GM19035 (cell line): Measurements from ENCODE around the gene PILRA.
A peak's percentile ranks its signal among the peaks of the same experiment; 100 is the strongest.
"Not testable (repeated sequence)": the region's sequence is repeated elsewhere in the genome, so short reads cannot be mapped to it uniquely, and the experiment has no call there.

Experiments
- ATAC-seq: cut with Tn5 transposase; IDR thresholded peaks from one replicate; pipeline ENCODE4 v1.9.1; 2021; ENCODE audit not compliant: unreplicated experiment

Gene PILRA

DNA sequence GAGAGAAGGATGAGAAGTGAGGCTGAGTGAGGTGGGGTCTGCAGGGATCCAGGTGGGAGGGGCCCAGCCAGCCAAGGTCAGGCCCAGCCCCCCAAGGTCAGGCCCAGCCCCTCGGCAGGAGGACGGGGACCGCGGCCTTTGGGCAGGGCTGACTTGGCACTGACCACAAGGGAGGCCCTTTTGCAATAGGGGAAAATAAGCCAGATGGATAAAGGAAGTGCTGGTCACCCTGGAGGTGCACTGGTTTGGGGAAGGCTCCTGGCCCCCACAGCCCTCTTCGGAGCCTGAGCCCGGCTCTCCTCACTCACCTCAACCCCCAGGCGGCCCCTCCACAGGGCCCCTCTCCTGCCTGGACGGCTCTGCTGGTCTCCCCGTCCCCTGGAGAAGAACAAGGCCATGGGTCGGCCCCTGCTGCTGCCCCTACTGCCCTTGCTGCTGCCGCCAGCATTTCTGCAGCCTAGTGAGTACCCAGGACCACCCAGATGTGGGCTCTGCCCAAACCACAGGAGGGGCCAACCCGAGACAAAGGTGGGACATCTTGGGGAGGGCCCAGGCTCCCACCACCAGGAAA is at the start of gene PILRA:
Gene PILRA (plus strand): TSS at position 227 of the 571 bp plus-strand sequence. CDS start 170 bp downstream, at position 397.
- ATAC-seq, result no peak

DNA sequence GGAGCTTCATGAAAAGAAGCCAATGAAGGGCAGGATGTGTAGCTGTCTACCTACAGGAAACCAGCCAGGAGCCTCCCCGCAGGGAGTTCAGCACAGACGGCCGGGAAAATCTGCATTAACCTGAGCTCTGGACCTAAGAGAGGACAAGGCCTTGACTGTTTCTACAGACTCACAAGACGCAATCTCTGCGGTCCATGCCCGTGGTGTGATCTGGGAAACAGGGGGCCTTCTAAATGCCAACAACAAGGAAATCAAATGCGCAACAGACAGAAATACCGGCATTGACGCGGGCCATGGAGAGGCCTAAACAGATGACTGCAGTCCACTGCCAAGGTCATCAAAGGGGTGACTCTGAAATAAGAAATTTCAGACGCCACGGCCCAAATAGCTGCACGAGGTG is 49.1 kb upstream of the PILRA start:
- ATAC-seq, result not testable (repeated sequence)

GRCh38 chr7:100325671-100326070 is 47.6 kb upstream of the PILRA start:
- ATAC-seq, result not testable (repeated sequence)

GRCh38 chr7:100326914-100327313 is 46.4 kb upstream of the PILRA start:
- not testable (repeated sequence) for ATAC-seq

DNA sequence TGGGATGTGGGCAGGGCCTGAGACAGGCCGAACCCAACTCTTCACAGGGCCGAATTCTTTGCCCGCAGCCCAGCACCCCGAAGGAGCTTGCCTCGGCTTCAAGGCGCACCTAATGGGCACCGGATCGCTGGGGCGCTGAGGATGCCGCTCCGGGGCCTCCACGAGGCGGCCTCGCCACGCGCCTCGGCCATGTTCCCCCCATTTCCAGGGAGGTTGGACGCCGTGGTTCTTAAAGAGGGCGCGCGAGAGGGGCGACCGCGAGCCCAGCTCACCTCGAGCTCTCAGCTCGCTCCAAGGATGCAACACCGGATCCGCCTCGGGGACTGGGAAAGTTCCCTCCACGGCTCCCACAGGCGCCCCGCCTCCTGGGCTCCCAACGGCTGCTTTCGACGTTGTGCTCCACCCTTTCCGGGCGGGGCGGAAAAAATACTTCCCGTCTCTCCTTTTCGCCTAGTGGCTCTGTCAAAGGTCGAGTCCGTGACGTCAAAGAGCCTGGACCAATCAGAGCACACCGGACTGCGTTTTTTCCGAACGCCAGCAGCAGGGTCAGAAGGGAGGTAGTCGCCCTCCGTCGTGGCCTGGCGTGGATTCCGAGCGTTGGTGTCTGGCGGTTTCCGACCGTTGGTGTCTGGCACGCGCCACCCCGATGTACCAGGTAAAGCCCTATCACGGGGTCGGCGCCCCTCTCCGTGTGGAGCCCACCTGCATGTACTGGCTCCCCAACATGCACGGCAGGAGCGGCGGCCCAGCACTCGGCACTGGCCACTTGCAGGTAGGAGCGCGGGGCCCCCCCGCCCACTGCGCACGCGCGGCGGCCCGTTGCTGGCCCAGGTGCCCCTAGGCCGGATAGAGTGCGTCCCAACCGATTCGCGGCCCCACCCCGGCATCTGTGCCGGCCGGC is 37.5 kb upstream of the PILRA start:
- peak; percentile 96 for ATAC-seq

DNA sequence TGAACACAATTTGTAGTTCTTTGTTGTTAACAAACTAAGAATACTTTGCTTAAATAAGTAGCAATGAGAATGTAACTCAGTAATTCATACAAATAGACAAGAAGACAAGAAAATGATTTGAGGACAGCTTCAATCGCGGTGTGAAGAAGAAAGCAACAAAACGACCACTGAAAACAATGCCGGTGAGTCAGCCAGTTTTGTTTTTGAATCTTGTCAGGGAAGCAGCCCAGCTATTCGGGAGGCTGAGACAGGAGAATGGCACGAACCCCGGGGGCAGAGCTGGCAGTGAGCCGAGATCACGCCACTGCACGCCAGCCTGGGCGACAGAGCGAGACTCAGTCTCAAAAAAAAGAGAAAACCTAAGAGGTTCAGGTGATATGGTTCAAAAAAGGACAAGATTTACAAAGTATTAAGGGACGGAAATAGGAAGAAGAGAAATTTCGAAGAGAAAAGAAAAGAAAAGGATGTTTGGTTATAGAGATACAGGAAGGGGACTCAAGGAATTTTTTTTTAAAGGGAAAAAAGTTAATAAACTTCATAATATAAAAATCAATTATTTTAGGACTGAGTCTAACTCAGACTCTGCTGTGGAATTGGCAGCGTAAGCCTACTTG is 35.1 kb upstream of the PILRA start:
- not testable (repeated sequence) for ATAC-seq

- not testable (repeated sequence) for ATAC-seq
These were observed 32.0 kb upstream of the PILRA start for GRCh38 chr7:100341286-100341685.

DNA sequence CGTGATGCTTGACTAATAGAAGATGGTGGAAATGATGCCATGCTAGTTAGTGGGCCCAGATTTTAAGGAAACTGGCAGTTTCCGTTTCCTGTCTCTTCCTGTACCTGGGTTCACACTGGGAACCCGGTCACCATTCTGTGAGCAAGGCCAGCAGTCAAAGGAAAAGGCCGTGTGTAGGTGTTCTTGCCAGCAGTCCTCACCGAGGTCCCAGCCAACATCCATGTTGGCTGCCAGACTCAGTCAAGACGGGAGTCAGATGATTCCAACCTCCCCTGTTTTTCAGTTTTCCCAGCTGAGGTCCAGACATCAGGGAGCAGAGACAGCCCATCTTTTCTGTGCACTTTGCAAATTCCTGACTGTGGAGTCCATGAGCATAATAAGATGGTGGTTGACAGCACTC is 30.5 kb upstream of the PILRA start:
- ATAC-seq, result no peak

DNA sequence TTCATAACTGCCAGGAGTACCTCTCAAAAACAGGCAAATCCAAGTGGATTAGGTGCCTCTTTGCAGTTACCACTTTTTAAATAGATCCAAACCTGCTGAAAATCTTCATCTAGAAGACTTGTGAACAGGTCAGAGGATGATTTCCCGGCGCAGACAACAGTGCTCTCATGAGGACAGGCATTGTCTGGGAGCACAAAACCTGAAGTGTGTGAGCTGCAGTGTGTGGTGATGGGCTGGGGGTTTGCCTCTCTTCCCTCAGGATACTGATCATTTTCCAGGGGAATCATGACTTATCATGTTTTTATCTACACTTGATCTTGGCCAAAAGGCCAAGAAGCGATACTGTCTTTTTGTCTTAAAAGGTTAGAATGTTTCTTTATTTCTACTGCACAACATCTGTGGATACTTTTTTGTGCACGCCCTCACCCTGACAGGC is 29.1 kb upstream of the PILRA start:
- peak; percentile 10 for ATAC-seq

DNA sequence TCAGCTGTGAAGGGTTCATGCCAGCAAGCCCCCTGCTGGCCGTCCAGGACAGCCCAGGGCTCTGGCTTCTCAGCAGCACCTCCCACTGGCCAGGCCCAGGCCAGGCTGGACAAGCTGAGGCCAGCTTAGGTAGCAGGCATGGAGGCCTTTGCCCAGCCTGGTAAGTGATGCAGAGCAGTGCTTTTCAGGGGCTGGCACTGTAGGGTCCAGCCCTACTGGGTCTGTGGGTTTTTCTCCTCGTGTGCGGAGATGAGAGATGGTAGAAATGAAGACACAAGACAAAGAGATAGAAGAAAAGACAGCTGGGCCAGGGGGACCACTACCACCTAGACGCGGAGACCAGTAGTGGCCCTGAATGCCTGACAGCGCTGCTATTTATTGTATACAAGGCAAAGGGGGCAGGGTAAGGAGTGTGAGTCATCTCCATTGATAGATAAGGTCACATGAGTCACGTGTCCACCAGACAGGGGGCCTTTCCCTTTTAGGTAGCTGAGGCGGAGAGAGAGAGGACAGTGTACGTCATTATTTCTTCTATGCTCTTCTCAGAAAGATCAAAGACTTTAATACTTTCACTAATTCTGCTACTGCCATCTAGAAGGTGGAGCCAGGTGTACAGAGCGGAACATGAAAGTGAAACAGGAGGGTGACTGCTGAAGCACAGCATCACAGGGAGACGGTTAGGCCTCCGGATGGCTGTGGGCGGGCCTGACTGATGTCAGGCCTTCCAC is 28.6 kb upstream of the PILRA start:
- ATAC-seq, result peak; percentile 80

DNA sequence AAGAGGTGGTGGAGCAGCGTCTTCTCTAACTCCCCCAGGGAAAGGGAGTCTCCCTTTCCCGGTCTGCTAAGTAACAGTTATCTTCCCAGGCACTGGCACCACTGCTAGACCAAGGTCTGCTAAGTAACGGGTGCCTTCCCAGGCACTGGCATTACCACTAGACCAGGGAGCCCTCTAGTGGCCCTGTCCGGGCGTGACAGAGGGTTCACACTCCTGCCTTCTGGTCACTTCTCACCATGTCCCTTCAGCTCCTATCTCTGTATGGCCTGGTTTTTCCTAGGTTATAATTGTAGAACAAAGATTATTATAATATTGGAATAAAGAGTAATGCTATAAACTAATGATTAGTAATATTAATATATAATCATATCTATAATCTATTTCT is 28.0 kb upstream of the PILRA start:
- peak; percentile 24 for ATAC-seq

DNA sequence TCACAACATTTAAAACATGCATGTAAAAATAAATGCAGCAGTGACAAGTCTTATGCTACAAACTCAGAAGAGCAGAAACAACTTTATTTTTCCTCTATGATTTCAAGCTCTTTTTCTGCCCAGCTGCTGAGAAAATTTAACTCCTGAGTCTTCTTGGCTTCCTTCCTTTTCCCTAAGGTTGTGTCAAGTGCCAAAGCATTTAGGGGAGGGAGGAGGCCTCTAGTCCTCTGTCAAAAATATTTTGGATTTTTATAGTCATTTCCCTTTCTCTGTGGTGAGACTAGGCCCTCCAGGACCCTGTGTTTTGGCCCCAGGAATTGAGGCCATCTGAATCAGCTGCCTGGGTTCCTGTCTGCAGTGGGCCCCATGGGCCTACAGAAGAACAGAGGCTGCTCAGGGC is 26.4 kb upstream of the PILRA start:
- ATAC-seq, result no peak

- ATAC-seq, result no peak
These were observed 24.5 kb upstream of the PILRA start for GRCh38 chr7:100348805-100349204.

DNA sequence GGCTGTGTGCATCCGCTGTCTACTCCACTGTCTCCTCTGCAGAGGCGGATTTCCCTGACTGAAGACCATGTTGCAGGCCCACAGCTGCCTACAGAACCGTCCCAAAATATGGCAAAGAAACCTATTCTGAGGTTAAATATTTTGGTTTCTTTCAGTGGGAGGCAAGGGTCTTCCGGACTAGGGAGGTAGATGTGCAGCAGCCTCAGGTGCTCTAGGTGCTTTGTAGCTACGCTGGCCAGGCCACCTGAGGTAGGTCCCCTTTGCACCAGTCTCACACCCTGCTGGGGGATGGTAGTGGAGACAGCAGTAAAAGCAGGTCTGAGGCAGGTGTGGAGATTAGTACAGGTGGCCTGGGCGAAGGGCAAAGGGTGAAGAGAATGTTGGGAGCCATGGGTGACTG is 23.5 kb upstream of the PILRA start:
- no peak for ATAC-seq

GRCh38 chr7:100351657-100352058 is 21.6 kb upstream of the PILRA start:
- no peak for ATAC-seq

DNA sequence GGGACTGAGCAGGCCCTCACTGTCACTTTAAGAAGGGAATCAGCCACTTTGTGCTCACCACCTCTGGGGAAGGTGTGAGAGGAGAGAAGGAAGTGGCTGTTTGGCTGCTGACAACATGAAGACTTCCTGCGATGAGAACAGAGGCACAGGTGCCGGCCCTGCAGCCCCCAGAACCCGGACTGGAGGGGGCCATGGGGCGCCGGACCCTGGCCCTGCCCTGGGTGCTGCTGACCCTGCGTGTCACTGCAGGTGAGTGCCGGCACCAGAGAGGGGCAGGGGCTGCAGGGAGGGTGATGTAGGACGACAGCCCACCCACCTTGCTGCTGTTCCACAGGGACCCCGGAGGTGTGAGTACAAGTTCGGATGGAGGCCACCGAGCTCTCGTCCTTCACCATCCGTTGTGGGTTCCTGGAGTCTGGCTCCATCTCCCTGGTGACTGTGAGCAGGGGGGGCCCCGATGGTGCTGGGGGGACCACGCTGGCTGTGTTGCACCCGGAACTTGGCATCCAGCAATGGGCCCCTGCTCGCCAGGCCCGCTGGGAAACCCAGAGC is 21.0 kb upstream of the PILRA start:
- ATAC-seq, result not testable (repeated sequence)

DNA sequence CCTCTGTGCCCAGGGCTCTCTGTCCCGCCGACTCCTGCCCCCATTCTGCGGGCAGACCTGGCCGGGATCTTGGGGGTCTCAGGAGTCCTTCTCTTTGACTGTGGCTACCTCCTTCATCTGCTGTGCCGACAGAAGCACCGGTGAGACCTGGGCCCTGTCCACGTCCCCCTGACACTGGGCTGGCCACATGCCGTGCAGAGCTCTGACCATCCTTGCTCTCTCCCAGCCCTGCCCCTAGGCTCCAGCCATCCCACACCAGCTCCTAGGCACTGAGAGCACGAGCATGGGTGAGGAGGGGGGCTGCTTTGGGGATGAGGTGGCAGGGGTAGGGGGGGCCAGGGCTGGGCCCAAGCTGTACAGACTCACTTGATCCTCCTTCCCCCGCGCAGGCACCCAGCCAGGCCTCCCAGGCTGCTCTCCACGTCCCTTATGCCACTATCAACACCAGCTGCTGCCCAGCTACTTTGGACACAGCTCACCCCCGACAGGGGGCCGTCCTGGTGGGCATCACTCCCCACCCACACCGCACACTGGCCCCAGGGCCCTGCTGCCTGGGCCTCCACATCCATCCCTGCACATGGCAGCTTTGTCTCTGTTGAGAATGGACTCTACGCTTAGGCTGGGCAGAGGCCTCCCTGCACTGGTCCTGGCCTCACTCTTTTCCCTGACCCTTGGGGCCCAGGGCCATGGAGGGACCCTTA is 20.2 kb upstream of the PILRA start:
- no peak for ATAC-seq

DNA sequence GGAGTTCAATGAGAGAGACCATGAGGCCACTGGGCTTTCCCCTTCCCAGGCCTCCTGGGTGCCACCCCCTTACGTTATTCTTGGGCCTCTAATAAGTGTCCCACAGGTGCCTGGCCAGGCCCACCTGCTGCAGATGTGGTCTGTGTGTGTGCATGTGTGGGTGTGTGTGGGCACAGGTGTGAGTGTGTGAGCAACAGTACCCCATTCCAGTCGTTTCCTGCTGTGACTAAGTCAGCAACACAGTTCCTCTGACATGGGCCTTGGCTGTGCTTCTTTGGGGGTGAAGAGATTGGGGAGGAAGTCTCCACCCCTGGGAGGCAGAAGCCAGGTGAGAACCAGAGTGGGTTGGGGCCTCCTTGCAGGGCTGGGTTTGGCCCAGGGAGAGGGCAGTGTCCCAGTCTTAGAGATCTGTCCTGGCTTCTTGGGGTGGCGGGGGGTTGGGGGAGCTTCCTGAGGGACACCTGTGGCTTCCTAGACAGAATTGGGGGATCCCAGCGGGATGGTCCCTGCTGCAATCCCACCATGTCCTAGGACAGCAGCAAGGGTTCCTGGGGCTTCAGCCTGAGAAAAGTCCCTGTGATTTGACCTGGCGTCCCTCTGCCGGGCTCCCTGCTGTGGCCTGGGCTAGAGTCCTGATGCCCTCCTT is 19.5 kb upstream of the PILRA start:
- ATAC-seq, result no peak

- no peak for ATAC-seq
These were observed 16.7 kb upstream of the PILRA start for GRCh38 chr7:100356416-100357068.
